GM18951 (cell line): Measurements from ENCODE around the gene PCYT1A.
A peak's percentile ranks its signal among the peaks of the same experiment; 100 is the strongest.

ENCODE experiments used
- POLR2A ChIP-seq: IDR thresholded peaks from 4 replicates; pipeline ENCODE4 v1.6.1; 2011; ENCODE audit warnings: mild to moderate bottlenecking; ENCODE audit not compliant: insufficient read length, insufficient read depth; ENCODE audit errors: extremely low read depth
- in situ Hi-C: fragments of 300-500 bp; cut with MboI; formaldehyde crosslinking; loops from one replicate; pipeline ENCODE4 v1.12.0; 2022; ENCODE audit warnings: low sequenced_read_pairs, mixed read lengths, inconsistent platforms; ENCODE audit not compliant: unreplicated experiment

PCYT1A gene

GRCh38 chr3:196180346-196180745 is 107.2 kb downstream of the PCYT1A start:
- in situ Hi-C loops, result no loop called here
- TF ChIP-seq POLR2A, result peak; percentile 5
